HepG2 (cell line): Measurements from ENCODE around the gene FXYD5. TPM values are rescaled to one million over a fixed set of nuclear protein-coding genes. Genes with fewer than 3 reads are reported as not detected.

Experiments used
- ATAC-seq: fragments of 200-7000 bp; cut with Tn5 transposase; 3 replicates; pipeline ENCODE4 v1.9.1; 2020; ENCODE audit warnings: mild to moderate bottlenecking, moderate library complexity
- BruUV-seq: library from RNA; stranded (reverse); fragments of 400-500 nt; replicated peaks from 2 replicates; lab custom pipeline; 2021; lab: Mats Ljungman, UMichigan
- CTCF ChIA-PET: fragments of 300-600 bp; formaldehyde crosslinking; extraction: SDS; loops from one replicate; lab custom pipeline; 2021; ENCODE audit warnings: low total read pairs, inconsistent platforms, low intra/inter-chr PET ratio; lab: Yijun Ruan, JAX
- POLR2A ChIA-PET: fragments of 350-600 bp; sonication (Branson Sonifier 250); formaldehyde crosslinking; loops from one replicate; lab custom pipeline; 2020; ENCODE audit warnings: antibody characterized with exemption, inconsistent platforms; lab: Yijun Ruan, JAX
- DNase-seq: peaks from one replicate; pipeline ENCODE4 v3.0.0-alpha.2; 2015; ENCODE audit warnings: low spot score
- FAIRE-seq: peaks from 3 replicates; lab custom pipeline; 2011; peaks lifted over from hg19 to GRCh38; lab: Jason Lieb, UNC
- H2AFZ ChIP-seq: one replicate; pipeline ENCODE4 v1.6.1; 2011; ENCODE audit warnings: low read length, inconsistent platforms
- H3K27ac ChIP-seq: fragments of 300-600 bp; 3 replicates; pipeline ENCODE4 v1.8.0; 2011; ENCODE audit warnings: mixed run types, mild to moderate bottlenecking, mixed read lengths, low read length, inconsistent platforms; ENCODE audit not compliant: insufficient read depth; ENCODE audit errors: extremely low read length
- H3K27me3 ChIP-seq, 2 experiments: fragments of 200-600 bp in 1 of 2; 2 replicates in 1 of 2; 3 replicates in 1 of 2; pipeline versions ENCODE4 v1.6.0 to v1.8.0; 2011; ENCODE audit warnings: low read length in 2 of 2, mild to moderate bottlenecking in 2 of 2, moderate library complexity in 2 of 2, inconsistent platforms in 1 of 2; ENCODE audit not compliant: insufficient read depth in 2 of 2, control insufficient read depth in 1 of 2
- H3K36me3 ChIP-seq, 2 experiments: fragments of 200-600 bp in 1 of 2; replicated peaks in 1 of 2; 2 replicates in 1 of 2; 3 replicates in 1 of 2; pipeline versions ENCODE4 v1.5.1 to v1.8.0; 2011; ENCODE audit warnings: low read length in 2 of 2, inconsistent platforms in 1 of 2; ENCODE audit not compliant: insufficient read depth in 2 of 2, control insufficient read depth in 1 of 2
- H3K4me1 ChIP-seq: 2 replicates; pipeline ENCODE4 v1.5.1; 2012; ENCODE audit warnings: low read length, inconsistent platforms; ENCODE audit not compliant: insufficient read depth
- H3K4me2 ChIP-seq: 2 replicates; pipeline ENCODE4 v1.6.0; 2011; ENCODE audit warnings: low read depth, low read length, inconsistent platforms
- H3K4me3 ChIP-seq, 3 experiments: fragments of 200-600 bp in 1 of 3; sonication (generic), shearing (Covaris generic) in 1 of 3; replicated peaks in 1 of 3; 2 replicates each; pipeline ENCODE4 v1.5.1; 2011 to 2016; ENCODE audit warnings: low read length in 3 of 3, inconsistent platforms in 2 of 3, low read depth in 2 of 3, mild to moderate bottlenecking in 2 of 3, control low read depth in 1 of 3, mixed read lengths in 1 of 3; ENCODE audit not compliant: insufficient read depth in 1 of 3
- H3K79me2 ChIP-seq: one replicate; pipeline ENCODE4 v1.6.1; 2011; ENCODE audit warnings: low read length, inconsistent platforms; ENCODE audit not compliant: insufficient read depth
- H3K9ac ChIP-seq: 2 replicates; pipeline ENCODE4 v1.6.0; 2011; ENCODE audit warnings: mild to moderate bottlenecking, low read depth, low read length, inconsistent platforms; ENCODE audit not compliant: insufficient read depth
- H3K9me3 ChIP-seq: 2 replicates; pipeline ENCODE4 v1.5.1; 2012; ENCODE audit warnings: mild to moderate bottlenecking, low read length
- H4K20me1 ChIP-seq: 2 replicates; pipeline ENCODE4 v1.6.0; 2011; ENCODE audit warnings: inconsistent platforms, mild to moderate bottlenecking, low read length, moderate library complexity; ENCODE audit not compliant: insufficient read depth
- HNF1A ChIP-seq, 2 experiments: sonication (generic) in 1 of 2; formaldehyde crosslinking in 1 of 2; IDR thresholded peaks; 2 replicates each; pipeline versions ENCODE4 v1.4.0 to v1.6.1; 2016 to 2020; ENCODE audit warnings: borderline replicate concordance in 1 of 2, low read depth in 1 of 2, mild to moderate bottlenecking in 1 of 2, missing genetic modification reagents in 1 of 2
- MIER2 ChIP-seq: IDR thresholded peaks from 2 replicates; pipeline ENCODE4 v1.6.1; 2016; ENCODE audit warnings: missing biosample characterization, missing genetic modification reagents
- PAF1 ChIP-seq: IDR thresholded peaks from 2 replicates; pipeline ENCODE4 v1.6.1; 2016; ENCODE audit warnings: missing genetic modification reagents, missing compliant biosample characterization
- RFX1 ChIP-seq: fragments of 450-650 bp; IDR thresholded peaks from 2 replicates; pipeline ENCODE4 v1.6.1; 2017
- RFX3 ChIP-seq: IDR thresholded peaks from 2 replicates; pipeline ENCODE4 v1.6.1; 2016; ENCODE audit warnings: missing biosample characterization, missing genetic modification reagents
- SNAPC2 ChIP-seq: sonication (generic); formaldehyde crosslinking; IDR thresholded peaks from 2 replicates; pipeline ENCODE4 v1.8.1; 2022; ENCODE audit warnings: mild to moderate bottlenecking, missing genetic modification reagents
- ZFP37 ChIP-seq: sonication (generic); formaldehyde crosslinking; IDR thresholded peaks from 2 replicates; pipeline ENCODE4 v1.4.0; 2020; ENCODE audit warnings: missing genetic modification reagents, borderline replicate concordance
- ZNF17 ChIP-seq: sonication (generic); formaldehyde crosslinking; IDR thresholded peaks from 2 replicates; pipeline ENCODE4 v1.5.0; 2020; ENCODE audit warnings: mild to moderate bottlenecking, missing genetic modification reagents
- ZNF207 ChIP-seq: fragments of 450-650 bp; IDR thresholded peaks from 2 replicates; pipeline ENCODE4 v1.6.1; 2016; ENCODE audit warnings: antibody characterized with exemption, borderline replicate concordance
- ZNF251 ChIP-seq: sonication (generic); formaldehyde crosslinking; IDR thresholded peaks from 2 replicates; pipeline ENCODE4 v1.9.0; 2021; ENCODE audit warnings: mild to moderate bottlenecking, missing genetic modification reagents
- ZNF615 ChIP-seq: sonication (generic); formaldehyde crosslinking; IDR thresholded peaks from 2 replicates; pipeline ENCODE4 v1.5.0; 2020; ENCODE audit warnings: mild to moderate bottlenecking, missing genetic modification reagents, borderline replicate concordance
- ZNF891 ChIP-seq: sonication (generic); formaldehyde crosslinking; IDR thresholded peaks from 2 replicates; pipeline ENCODE4 v1.5.0; 2020; ENCODE audit warnings: mild to moderate bottlenecking, missing genetic modification reagents
- ZSCAN29 ChIP-seq: sonication (generic); formaldehyde crosslinking; conservative IDR thresholded peaks from 2 replicates; pipeline ENCODE4 v1.4.0; 2020; ENCODE audit warnings: mild to moderate bottlenecking, missing genetic modification reagents
- WGBS: methylation state at CpG from one replicate; pipeline ENCODE4 v1.1.6; 2017; ENCODE audit warnings: low lambda C conversion rate; 5-methylcytosine and 5-hydroxymethylcytosine counted together
- in situ Hi-C: cut with HindIII; loops from 2 replicates; pipeline ENCODE4 v1.10.0; 2017; ENCODE audit warnings: low pct_unique_long_range_greater_than_20kb; ENCODE audit not compliant: extremely low pct_ligation_motif_present
- intact Hi-C: fragments of 100-400 bp; cut with micrococcal nuclease; formaldehyde crosslinking; loops from one replicate; pipeline ENCODE4 v1.10.0; 2022; ENCODE audit not compliant: unreplicated experiment
- polyA plus RNA-seq, 8 experiments: library from polyadenylated mRNA; depleted of rRNA in 3 of 8; stranded (reverse) in 7 of 8; unstranded in 1 of 8; fragments of >200 nt; fragmentation: Illumina TruSeq in 4 of 8; extraction: Trizol in 4 of 8; gene quantifications; 2 replicates each; pipeline versions ENCODE4 v1.2.1 to v1.2.3, GENCODE V29; 2011 to 2016; ENCODE audit warnings: low read depth in 4 of 8, missing spikeins in 1 of 8, mixed read lengths in 1 of 8; ENCODE audit not compliant: insufficient read depth in 1 of 8
- total RNA-seq, 5 experiments: library from RNA; depleted of rRNA; stranded (reverse); fragments of >200 nt; fragmentation: Illumina TruSeq; extraction: Trizol; gene quantifications; 2 replicates each; pipeline ENCODE4 v1.2.3, GENCODE V29; 2016; ENCODE audit warnings: low read depth in 1 of 5

FXYD5 gene
- total and polyA plus RNA-seq, 2 of the 13 experiments (the other 11 are each of a cell fraction or from before 2014, with no cell fraction given), result 0.65 TPM; not detected in 1

GRCh38 chr19:35144259-35144599, 10.3 kb upstream of the FXYD5 start:
- Histone ChIP-seq H3K79me2 (no peaks in the 10 kb centered on the region), H3K9ac (no peak overlapping the region), H3K4me3 (no peak overlapping the region), H3K4me1 (peaks cover 18% of the 10 kb centered on the region), H4K20me1 (no peaks in the 10 kb centered on the region)
- WGBS, result 33% methylated on average over 3 of the region's 6 CpGs
- intact Hi-C loops, result no loop called here
- FAIRE-seq (no peak), DNase-seq (no peak)
- BruUV-seq, result no TSS peak
- TF ChIP-seq ZNF251 (CRISPR knock-in tag), result no peak
- no peak for TF ChIP-seq ZNF615 (CRISPR knock-in tag)
- TF ChIP-seq ZSCAN29 (CRISPR knock-in tag), result no peak
- no peak for TF ChIP-seq ZFP37 (CRISPR knock-in tag)
- TF ChIP-seq PAF1, result no peak
- TF ChIP-seq SNAPC2, result no peak
- no peak for TF ChIP-seq ZNF891
- TF ChIP-seq, all 625 proteins: peak for 0
- ChIA-PET POLR2A (no interaction called here), CTCF (no interaction called here)
- in situ Hi-C loops, result no loop called here
- Histone ChIP-seq H3K27ac (no peak overlapping the region), H3K27me3 (peaks cover 0 to 3% of the 10 kb centered on the region in 2 experiments; a peak in 2 of 5 replicates), H3K9me3 (no peaks in the 10 kb centered on the region), H3K36me3 (no peaks in the 10 kb centered on the region), H2AFZ (no peak overlapping the region), H3K4me2 (no peak overlapping the region)
- ATAC-seq, result no peak

- intact Hi-C loops (no loop called here), in situ Hi-C loops (no loop called here)
- peaks cover 0 to 3% of the 10 kb centered on the region in 2 experiments; a peak in 2 of 5 replicates for H3K27me3 ChIP-seq
- no peaks in the 10 kb centered on the region for H3K79me2 ChIP-seq
- WGBS, result 43% methylated on average over 13 of the region's 15 CpGs
- H3K9me3 ChIP-seq, result no peaks in the 10 kb centered on the region
- no peaks in the 10 kb centered on the region for H4K20me1 ChIP-seq
- H3K4me2 ChIP-seq, result no peak overlapping the region
- ATAC-seq (no peak), DNase-seq (no peak), FAIRE-seq (no peak)
- CTCF ChIA-PET, result no interaction called here
- peaks cover 12% of the 10 kb centered on the region for H3K4me1 ChIP-seq
- POLR2A ChIA-PET, result no interaction called here
- no peak overlapping the region for H3K27ac ChIP-seq
- no peak overlapping the region for H2AFZ ChIP-seq
- no peak overlapping the region for H3K9ac ChIP-seq
- no peak overlapping the region for H3K4me3 ChIP-seq
- BruUV-seq, result no TSS peak
- no peaks in the 10 kb centered on the region for H3K36me3 ChIP-seq
- TF ChIP-seq MIER2 (CRISPR knock-in tag), result no peak
- peak; percentile 66 for TF ChIP-seq RFX1
- no peak for TF ChIP-seq ZNF207
- TF ChIP-seq HNF1A (IDR thresholded peaks at IDR 0.05; ENCODE audit: low read depth), result no peak
- TF ChIP-seq HNF1A (CRISPR knock-in tag; IDR thresholded peaks at IDR 0.05; ENCODE audit: borderline replicate concordance), result no peak
- peak; percentile 62 for TF ChIP-seq RFX3 (CRISPR knock-in tag)
- TF ChIP-seq ZNF17 (CRISPR knock-in tag), result no peak
Measured at GRCh38 chr19:35144600-35145436, 9.7 kb upstream of the FXYD5 start.
